GM23248 (cell line): Measurements from ENCODE around the gene ITPKC. TPM values are rescaled to one million over a fixed set of nuclear protein-coding genes. Genes with fewer than 3 reads are reported as not detected.

Experiments used
- DNase-seq: peaks from one replicate; pipeline ENCODE4 v3.0.0-alpha.2; 2015
- H2AFZ ChIP-seq: fragments of 200-600 bp; sonication (generic); 2 replicates; pipeline ENCODE4 v1.6.1; 2016; ENCODE audit warnings: antibody characterized with exemption
- H3F3A ChIP-seq: fragments of 200-600 bp; sonication (generic); 2 replicates; pipeline ENCODE4 v1.6.1; 2016; ENCODE audit warnings: mild to moderate bottlenecking, antibody characterized with exemption, mixed run types; ENCODE audit not compliant: insufficient read depth
- H3K27ac ChIP-seq: fragments of 200-600 bp; sonication (generic); 2 replicates; pipeline ENCODE4 v1.5.1; 2016; ENCODE audit warnings: mild to moderate bottlenecking
- H3K27me3 ChIP-seq: fragments of 200-600 bp; sonication (generic); replicated peaks from 2 replicates; pipeline ENCODE4 v1.6.1; 2016; ENCODE audit warnings: mild to moderate bottlenecking; ENCODE audit not compliant: insufficient read depth
- H3K36me3 ChIP-seq: fragments of 200-600 bp; sonication (generic); 2 replicates; pipeline ENCODE4 v1.6.1; 2016; ENCODE audit warnings: low read depth, mild to moderate bottlenecking
- H3K4me1 ChIP-seq: fragments of 200-600 bp; sonication (generic); 2 replicates; pipeline ENCODE4 v1.6.1; 2016; ENCODE audit warnings: mild to moderate bottlenecking; ENCODE audit not compliant: insufficient read depth
- H3K4me2 ChIP-seq: fragments of 200-600 bp; sonication (generic); one replicate; pipeline ENCODE4 v1.6.1; 2016; ENCODE audit warnings: mild to moderate bottlenecking; ENCODE audit not compliant: unreplicated experiment
- H3K4me3 ChIP-seq: fragments of 200-600 bp; sonication (generic); 2 replicates; pipeline ENCODE4 v1.5.1; 2016; ENCODE audit warnings: mild to moderate bottlenecking
- H3K79me2 ChIP-seq: fragments of 200-600 bp; sonication (generic); 2 replicates; pipeline ENCODE4 v1.6.1; 2016; ENCODE audit warnings: mild to moderate bottlenecking; ENCODE audit not compliant: insufficient read depth
- H3K9ac ChIP-seq: fragments of 200-600 bp; sonication (generic); 2 replicates; pipeline ENCODE4 v1.6.1; 2016; ENCODE audit warnings: mild to moderate bottlenecking
- H3K9me2 ChIP-seq: fragments of 200-600 bp; sonication (generic); 2 replicates; pipeline ENCODE4 v1.6.1; 2016; ENCODE audit warnings: mixed run types, mild to moderate bottlenecking, moderate library complexity; ENCODE audit not compliant: insufficient read depth
- H3K9me3 ChIP-seq: fragments of 200-600 bp; sonication (generic); one replicate; pipeline ENCODE4 v1.6.1; 2017; ENCODE audit warnings: low read depth
- H4K20me1 ChIP-seq: fragments of 200-600 bp; sonication (generic); 2 replicates; pipeline ENCODE4 v1.6.0; 2016; ENCODE audit not compliant: insufficient read depth
- EZH2 ChIP-seq: fragments of 200-600 bp; sonication (generic); IDR thresholded peaks from 2 replicates; pipeline ENCODE4 v1.6.1; 2018; ENCODE audit warnings: antibody characterized with exemption, mild to moderate bottlenecking; ENCODE audit not compliant: insufficient read depth, poor library complexity, severe bottlenecking
- EZH2phosphoT487 ChIP-seq: fragments of 200-600 bp; sonication (generic); IDR thresholded peaks from 2 replicates; pipeline ENCODE4 v1.6.1; 2018; ENCODE audit warnings: antibody characterized with exemption, moderate library complexity, mild to moderate bottlenecking, low read depth; ENCODE audit not compliant: insufficient read depth
- WGBS, 2 experiments: methylation state at CpG; one replicate each; pipeline ENCODE4 v1.1.6; 2015 to 2017; ENCODE audit warnings: low lambda C conversion rate in 2 of 2, low coverage in 1 of 2; ENCODE audit errors: missing lambda C conversion rate in 2 of 2; 5-methylcytosine and 5-hydroxymethylcytosine counted together
- in situ Hi-C: fragments of 300-500 bp; cut with MboI; formaldehyde crosslinking; loops from 2 replicates; pipeline ENCODE4 v1.15.0; 2020
- polyA plus RNA-seq: library from polyadenylated mRNA; unstranded; fragments of >200 nt; fragmentation: Nextera tagmentation; extraction: Ambion mirVana; gene quantifications from 2 replicates; pipeline ENCODE4 v1.2.1, GENCODE V29; 2016
- total RNA-seq: library from RNA; depleted of rRNA; stranded (reverse); fragments of >200 nt; shearing (Covaris generic); gene quantifications from 2 replicates; pipeline ENCODE4 v1.2.3, GENCODE V29; 2014

The ITPKC gene
- total and polyA plus RNA-seq, 2 experiments from 2014 or later, result 10.4 to 19.9 TPM

DNA sequence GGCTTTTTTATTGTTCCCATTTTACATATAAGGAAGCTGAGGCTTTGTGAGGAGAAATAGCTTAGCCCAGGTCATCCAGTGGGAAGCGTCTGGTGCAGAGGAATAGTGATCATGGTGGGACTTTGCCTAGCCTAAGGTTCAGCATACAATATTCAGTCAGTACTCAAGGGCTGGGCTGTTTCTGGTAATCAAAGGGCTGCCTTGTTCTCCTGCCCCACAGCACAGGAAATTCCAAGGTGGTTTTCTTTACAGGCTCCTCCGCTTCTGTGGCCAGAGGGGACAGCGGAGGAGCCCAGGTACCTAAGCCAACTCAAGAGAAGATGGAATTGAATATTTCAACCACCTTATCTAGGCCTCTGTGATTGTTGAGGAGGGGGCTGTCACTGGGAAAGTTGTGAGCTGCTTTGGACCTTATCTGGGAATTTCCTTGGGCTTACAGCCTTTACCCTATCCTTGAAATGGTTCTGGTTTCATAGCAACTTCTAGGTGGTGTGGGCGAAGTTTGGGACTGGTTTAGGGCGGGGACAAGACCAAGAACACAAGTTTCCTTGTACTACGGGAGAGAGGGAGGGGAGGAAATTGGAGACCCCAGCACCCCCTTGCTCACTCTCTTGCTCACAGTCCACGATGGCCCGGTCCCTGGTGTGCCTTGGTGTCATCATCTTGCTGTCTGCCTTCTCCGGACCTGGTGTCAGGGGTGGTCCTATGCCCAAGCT, 58.2 kb downstream of the ITPKC start, which contains the start of gene MIA:
MIA (plus strand) TSS at position 606 of the 716 bp plus-strand sequence; CDS start at position 628, 22 bp downstream.
- no peak for TF ChIP-seq EZH2phosphoT487
- TF ChIP-seq EZH2, result no peak
- Histone ChIP-seq H3K9ac (no peak within 1 kb of the TSS), H3K36me3 (no peaks in the 10 kb centered on the region), H3K4me3 (no peak within 1 kb of the TSS), H3K4me2 (no peak within 1 kb of the TSS), H3K4me1 (peaks cover 6% of the 10 kb centered on the region; the same call in 1 of the 2 replicates), H2AFZ (no peak within 1 kb of the TSS), H3K9me2 (no peaks in the 10 kb centered on the region), H3F3A (peaks cover 4% of the 10 kb centered on the region; the same call in 1 of the 2 replicates), H4K20me1 (no peaks in the 10 kb centered on the region), H3K9me3 (no peaks in the 10 kb centered on the region), H3K27me3 (no peaks in the 10 kb centered on the region), H3K27ac (no peak within 1 kb of the TSS), H3K79me2 (no peaks in the 10 kb centered on the region)
- in situ Hi-C loops, result no loop called here
- DNase-seq, result no peak
- WGBS, 2 experiments, result 79 to 82% methylated on average over 9 of the region's 9 CpGs

DNA sequence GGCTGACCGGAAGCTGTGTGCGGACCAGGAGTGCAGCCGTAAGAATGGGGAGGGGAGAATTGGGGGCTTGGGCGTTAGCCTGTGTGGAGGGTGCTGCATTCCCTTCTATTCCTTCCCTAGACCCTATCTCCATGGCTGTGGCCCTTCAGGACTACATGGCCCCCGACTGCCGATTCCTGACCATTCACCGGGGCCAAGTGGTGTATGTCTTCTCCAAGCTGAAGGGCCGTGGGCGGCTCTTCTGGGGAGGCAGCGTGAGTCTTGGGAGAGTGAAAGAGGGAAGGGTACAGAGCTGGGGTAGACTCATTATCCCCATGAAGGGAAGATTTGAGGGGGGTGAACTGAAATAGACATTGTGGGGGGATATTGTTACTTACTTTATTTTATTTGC, 58.7 kb downstream of the ITPKC start:
- Histone ChIP-seq H3K4me2 (no peak overlapping the region), H3K36me3 (no peaks in the 10 kb centered on the region), H2AFZ (no peak overlapping the region), H3K4me3 (no peak overlapping the region), H3F3A (peaks cover 4% of the 10 kb centered on the region; the same call in 1 of the 2 replicates), H3K27me3 (no peaks in the 10 kb centered on the region), H4K20me1 (no peaks in the 10 kb centered on the region), H3K9me2 (no peaks in the 10 kb centered on the region), H3K9me3 (no peaks in the 10 kb centered on the region), H3K79me2 (no peaks in the 10 kb centered on the region), H3K27ac (no peak overlapping the region), H3K9ac (no peak overlapping the region), H3K4me1 (peaks cover 6% of the 10 kb centered on the region; the same call in 1 of the 2 replicates)
- DNase-seq, result no peak
- no peak for TF ChIP-seq EZH2phosphoT487
- no peak for TF ChIP-seq EZH2
- in situ Hi-C loops, result no loop called here
- WGBS, 2 experiments, result 96 to 97% methylated on average over 10 of the region's 10 CpGs

DNA sequence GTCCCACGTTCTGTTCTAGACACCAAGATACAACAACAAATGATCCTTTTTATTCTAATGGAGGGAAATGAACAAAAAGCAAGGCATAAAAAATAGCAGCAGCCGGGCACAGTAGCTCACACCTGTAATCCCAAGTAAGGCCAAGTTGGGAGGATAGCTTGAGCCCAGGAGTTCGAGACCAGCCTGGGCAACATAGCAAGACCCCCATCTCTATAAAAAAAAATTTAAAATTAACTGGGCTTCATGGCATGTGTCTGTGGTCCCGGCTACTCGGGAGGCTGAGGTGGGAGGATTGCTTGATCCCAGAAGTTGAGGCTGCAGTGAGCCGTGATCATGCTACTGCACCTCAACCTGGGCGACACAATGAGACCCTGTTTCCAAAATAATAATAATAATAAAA, 59.5 kb downstream of the ITPKC start:
- in situ Hi-C loops, result no loop called here
- H3K9ac ChIP-seq, result no peak overlapping the region
- H3K9me3 ChIP-seq, result no peaks in the 10 kb centered on the region
- H3K36me3 ChIP-seq, result no peaks in the 10 kb centered on the region
- no peak overlapping the region for H2AFZ ChIP-seq
- peaks cover 4% of the 10 kb centered on the region; the same call in 1 of the 2 replicates for H3F3A ChIP-seq
- no peaks in the 10 kb centered on the region for H3K27me3 ChIP-seq
- no peak overlapping the region for H3K27ac ChIP-seq
- TF ChIP-seq EZH2phosphoT487, result no peak
- TF ChIP-seq EZH2, result no peak
- WGBS, 2 experiments, result 82 to 83% methylated on average over 7 of the region's 7 CpGs
- H3K4me1 ChIP-seq, result peaks cover 6% of the 10 kb centered on the region; the same call in 1 of the 2 replicates
- no peak overlapping the region for H3K4me2 ChIP-seq
- no peak for DNase-seq
- H3K79me2 ChIP-seq, result no peaks in the 10 kb centered on the region
- H3K4me3 ChIP-seq, result no peak overlapping the region
- no peaks in the 10 kb centered on the region for H4K20me1 ChIP-seq
- no peaks in the 10 kb centered on the region for H3K9me2 ChIP-seq

DNA sequence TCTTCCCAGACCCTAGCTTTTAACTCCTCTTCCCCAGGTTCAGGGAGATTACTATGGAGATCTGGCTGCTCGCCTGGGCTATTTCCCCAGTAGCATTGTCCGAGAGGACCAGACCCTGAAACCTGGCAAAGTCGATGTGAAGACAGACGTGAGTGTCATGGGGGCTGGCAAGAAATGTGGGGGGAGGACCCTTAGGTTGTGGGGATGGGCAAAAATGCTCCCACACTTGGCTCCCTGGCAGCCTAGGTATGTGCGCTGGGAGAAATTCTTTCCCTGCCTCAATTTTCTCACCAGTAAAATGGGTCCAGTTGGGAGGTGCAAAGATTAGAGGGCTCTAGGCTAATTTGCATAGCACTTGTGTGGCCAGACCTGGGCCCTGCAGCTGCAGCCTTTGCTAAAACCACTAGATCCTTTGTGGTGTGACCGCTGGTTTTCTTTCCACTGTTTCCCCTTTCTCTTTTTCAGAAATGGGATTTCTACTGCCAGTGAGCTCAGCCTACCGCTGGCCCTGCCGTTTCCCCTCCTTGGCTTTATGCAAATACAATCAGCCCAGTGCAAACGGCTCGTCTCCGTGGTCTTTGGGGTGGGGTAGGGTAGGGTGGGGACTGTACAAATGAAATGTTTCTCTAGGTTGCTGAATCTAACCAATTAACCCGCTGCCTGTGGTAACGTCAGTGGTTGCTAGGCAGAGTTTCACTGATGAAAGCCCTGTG, 60.2 kb downstream of the ITPKC start:
- Histone ChIP-seq H4K20me1 (no peaks in the 10 kb centered on the region), H3K79me2 (no peaks in the 10 kb centered on the region), H2AFZ (peak overlapping the region; percentile 94), H3K36me3 (no peaks in the 10 kb centered on the region), H3K4me2 (peak overlapping the region; percentile 94), H3K9me3 (no peaks in the 10 kb centered on the region), H3K4me1 (peaks cover 6% of the 10 kb centered on the region; the same call in 1 of the 2 replicates), H3K4me3 (peak overlapping the region; percentile 87), H3K9ac (peak overlapping the region; percentile 89), H3K27ac (peak overlapping the region; percentile 92), H3K27me3 (no peaks in the 10 kb centered on the region), H3F3A (peaks cover 4% of the 10 kb centered on the region; the same call in 1 of the 2 replicates), H3K9me2 (no peaks in the 10 kb centered on the region)
- TF ChIP-seq EZH2phosphoT487 (no peak), EZH2 (no peak)
- DNase-seq, result peak; percentile 92
- in situ Hi-C loops, result no loop called here
- WGBS, 2 experiments, result 15 to 16% methylated on average over 13 of the region's 13 CpGs
